ENCODE measurements around the gene ARSJ.
"Not testable (repeated sequence)": the region's sequence is repeated elsewhere in the genome, so short reads cannot be mapped to it uniquely, and the experiment has no call there.

ARSJ gene

GRCh38 chr4:113943085-113943484 is 36.4 kb downstream of the ARSJ start:
- no peak for DNase-seq (ENCODE audit: extremely low read depth, low read depth)
- H3K4me3 ChIP-seq (replicated peaks; ENCODE audit: low read depth, low read length): no peak overlapping the region
- TF ChIP-seq, protein P1, sequence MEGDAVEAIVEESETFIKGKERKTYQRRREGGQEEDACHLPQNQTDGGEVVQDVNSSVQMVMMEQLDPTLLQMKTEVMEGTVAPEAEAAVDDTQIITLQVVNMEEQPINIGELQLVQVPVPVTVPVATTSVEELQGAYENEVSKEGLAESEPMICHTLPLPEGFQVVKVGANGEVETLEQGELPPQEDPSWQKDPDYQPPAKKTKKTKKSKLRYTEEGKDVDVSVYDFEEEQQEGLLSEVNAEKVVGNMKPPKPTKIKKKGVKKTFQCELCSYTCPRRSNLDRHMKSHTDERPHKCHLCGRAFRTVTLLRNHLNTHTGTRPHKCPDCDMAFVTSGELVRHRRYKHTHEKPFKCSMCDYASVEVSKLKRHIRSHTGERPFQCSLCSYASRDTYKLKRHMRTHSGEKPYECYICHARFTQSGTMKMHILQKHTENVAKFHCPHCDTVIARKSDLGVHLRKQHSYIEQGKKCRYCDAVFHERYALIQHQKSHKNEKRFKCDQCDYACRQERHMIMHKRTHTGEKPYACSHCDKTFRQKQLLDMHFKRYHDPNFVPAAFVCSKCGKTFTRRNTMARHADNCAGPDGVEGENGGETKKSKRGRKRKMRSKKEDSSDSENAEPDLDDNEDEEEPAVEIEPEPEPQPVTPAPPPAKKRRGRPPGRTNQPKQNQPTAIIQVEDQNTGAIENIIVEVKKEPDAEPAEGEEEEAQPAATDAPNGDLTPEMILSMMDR (IDR thresholded peaks at IDR 0.05; ENCODE audit: low read depth, low read length, missing control alignments): no peak

DNA sequence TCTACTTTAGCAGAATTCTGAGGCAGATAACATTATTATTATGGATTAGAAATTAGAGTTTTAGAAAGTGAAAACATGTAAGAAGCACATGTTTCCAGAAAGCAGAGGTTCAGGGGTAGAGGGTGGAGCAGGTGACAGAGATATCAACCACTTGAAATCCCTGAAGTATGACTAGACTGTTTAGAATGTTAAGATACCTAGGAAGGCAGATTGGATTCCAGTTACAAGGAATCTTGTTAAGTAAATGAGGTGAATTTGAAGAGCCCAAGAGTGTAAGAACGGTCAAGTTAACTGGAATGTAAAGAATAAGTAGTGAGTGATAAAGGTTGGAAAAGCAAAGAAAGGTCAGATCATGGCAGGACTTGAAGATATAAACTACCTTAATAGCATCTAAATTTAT is 37.6 kb downstream of the ARSJ start:
- TF ChIP-seq, protein P1 (IDR thresholded peaks at IDR 0.05; ENCODE audit: low read depth, low read length, missing control alignments): no peak
- no peak overlapping the region for H3K4me3 ChIP-seq (replicated peaks; ENCODE audit: low read depth, low read length)
- DNase-seq (ENCODE audit: extremely low read depth, low read depth): no peak

DNA sequence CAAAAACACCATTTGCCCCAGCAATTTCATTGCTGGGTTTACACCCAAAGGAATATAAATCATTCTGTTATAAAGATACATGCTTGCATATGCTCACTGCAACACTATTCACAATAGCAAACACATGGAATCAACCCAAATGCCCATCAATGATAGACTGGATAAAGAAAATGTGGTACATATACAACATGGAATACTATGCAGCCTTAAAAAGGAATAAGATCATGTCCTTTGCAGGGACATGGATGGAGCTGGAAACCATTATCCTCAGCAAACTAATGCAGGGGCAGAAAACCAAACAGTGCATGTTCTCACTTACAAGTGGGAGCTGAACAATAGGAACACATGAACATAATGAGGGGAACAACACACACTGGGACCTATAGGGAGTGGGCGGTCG is 39.3 kb downstream of the ARSJ start:
- not testable (repeated sequence) for DNase-seq (ENCODE audit: extremely low read depth, low read depth); H3K4me3 ChIP-seq (replicated peaks; ENCODE audit: low read depth, low read length)

DNA sequence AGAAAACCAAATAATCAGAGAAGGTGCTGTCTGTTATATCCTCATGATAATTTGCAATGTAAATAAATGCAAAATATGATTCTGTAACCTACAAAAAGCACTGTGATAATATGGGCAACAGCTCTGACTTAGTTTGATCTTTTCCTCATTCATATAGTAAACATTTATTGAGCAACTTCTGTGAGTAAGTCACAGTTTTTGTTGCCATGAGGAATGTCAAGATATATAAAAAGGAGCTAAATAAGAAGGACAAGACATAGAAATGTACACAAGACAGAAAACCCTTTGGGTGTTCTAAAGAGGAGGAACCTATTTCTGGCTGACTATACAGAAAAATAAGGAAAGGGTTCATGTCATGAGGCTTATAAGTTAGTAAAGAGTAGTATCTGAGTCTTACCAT is 44.3 kb downstream of the ARSJ start:
- no peak for DNase-seq (ENCODE audit: extremely low read depth, low read depth)
- TF ChIP-seq, protein P1 (IDR thresholded peaks at IDR 0.05; ENCODE audit: low read depth, low read length, missing control alignments): no peak
- H3K4me3 ChIP-seq (replicated peaks; ENCODE audit: low read depth, low read length): no peak overlapping the region

- not testable (repeated sequence) for H3K4me3 ChIP-seq (replicated peaks; ENCODE audit: low read depth, low read length); DNase-seq (ENCODE audit: extremely low read depth, low read depth)
Measured at GRCh38 chr4:113924706-113925105, 54.7 kb downstream of the ARSJ start.

- no peak for DNase-seq (ENCODE audit: extremely low read depth, low read depth)
- no peak overlapping the region for H3K4me3 ChIP-seq (replicated peaks; ENCODE audit: low read depth, low read length)
- TF ChIP-seq, protein P1 (IDR thresholded peaks at IDR 0.05; ENCODE audit: low read depth, low read length, missing control alignments): no peak
Measured at GRCh38 chr4:113921089-113921794, 58.2 kb downstream of the ARSJ start.

DNA sequence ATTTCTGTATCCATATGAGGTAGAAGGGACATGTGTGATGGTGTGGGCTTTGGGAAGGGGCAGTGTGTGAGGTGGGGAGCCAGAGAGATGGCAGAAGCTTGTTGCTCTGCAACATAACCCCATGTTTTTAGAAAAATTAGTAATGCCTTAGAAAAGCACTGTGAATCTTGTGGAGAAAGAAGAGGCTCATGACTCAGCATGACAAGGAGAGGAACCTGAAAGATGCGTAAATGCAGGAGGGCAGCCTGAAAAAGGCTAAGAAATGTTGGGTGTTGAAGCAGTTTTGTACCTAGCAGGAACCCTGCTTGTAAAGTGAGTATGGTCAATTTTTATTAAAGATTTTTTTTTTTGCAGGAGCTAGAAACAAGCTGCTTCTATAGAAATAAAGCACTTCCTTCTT is 59.8 kb downstream of the ARSJ start:
- TF ChIP-seq, protein P1 (IDR thresholded peaks at IDR 0.05; ENCODE audit: low read depth, low read length, missing control alignments): no peak
- DNase-seq (ENCODE audit: extremely low read depth, low read depth): no peak
- no peak overlapping the region for H3K4me3 ChIP-seq (replicated peaks; ENCODE audit: low read depth, low read length)

- no peak for DNase-seq (ENCODE audit: extremely low read depth, low read depth)
- H3K4me3 ChIP-seq (replicated peaks; ENCODE audit: low read depth, low read length): no peak overlapping the region
- TF ChIP-seq, protein P1 (IDR thresholded peaks at IDR 0.05; ENCODE audit: low read depth, low read length, missing control alignments): no peak
Measured at GRCh38 chr4:113919145-113919544, 60.3 kb downstream of the ARSJ start.

Measured in HFF-Myc (cell line).